Nephron progenitor cell (in vitro differentiated cells): ENCODE results near the gene PCYT2.
A peak's percentile ranks its signal among the peaks of the same experiment; 100 is the strongest.

Experiments used
- DNase-seq: peaks from one replicate; pipeline ENCODE4 v3.0.0; 2021
- H3K27ac Mint-ChIP-seq: 2 replicates; pipeline ENCODE4 v1.8.0; 2021; ENCODE audit warnings: mild to moderate bottlenecking, moderate library complexity, mixed read lengths
- H3K27me3 Mint-ChIP-seq: 2 replicates; pipeline ENCODE4 v1.8.0; 2021; ENCODE audit warnings: mild to moderate bottlenecking, low read depth, mixed read lengths; ENCODE audit not compliant: poor library complexity
- H3K36me3 Mint-ChIP-seq: 2 replicates; pipeline ENCODE4 v1.8.0; 2021; ENCODE audit warnings: low read depth, mixed read lengths
- H3K4me1 Mint-ChIP-seq: 2 replicates; pipeline ENCODE4 v1.8.0; 2021; ENCODE audit warnings: mixed read lengths
- H3K4me3 Mint-ChIP-seq: 2 replicates; pipeline ENCODE4 v1.8.0; 2021; ENCODE audit warnings: mild to moderate bottlenecking, moderate library complexity, mixed read lengths
- H3K9me3 Mint-ChIP-seq: 2 replicates; pipeline ENCODE4 v1.8.0; 2021; ENCODE audit warnings: mild to moderate bottlenecking, moderate library complexity, mixed read lengths
- CTCF ChIP-seq: fragments of 200-600 bp; sonication (generic); IDR thresholded peaks from 2 replicates; pipeline ENCODE4 v1.5.0; 2021; ENCODE audit warnings: antibody characterized with exemption

The PCYT2 gene

GRCh38 chr17:81952792-81953228 lies 41.6 kb upstream of the PCYT2 start:
- Mint-ChIP-seq H3K9me3 (no peaks in the 10 kb centered on the region), H3K4me1 (peaks cover 10% of the 10 kb centered on the region), H3K27ac (no peak overlapping the region), H3K4me3 (no peak overlapping the region), H3K27me3 (no peaks in the 10 kb centered on the region), H3K36me3 (no peaks in the 10 kb centered on the region)
- DNase-seq, result no peak
- TF ChIP-seq CTCF, result no peak

DNA sequence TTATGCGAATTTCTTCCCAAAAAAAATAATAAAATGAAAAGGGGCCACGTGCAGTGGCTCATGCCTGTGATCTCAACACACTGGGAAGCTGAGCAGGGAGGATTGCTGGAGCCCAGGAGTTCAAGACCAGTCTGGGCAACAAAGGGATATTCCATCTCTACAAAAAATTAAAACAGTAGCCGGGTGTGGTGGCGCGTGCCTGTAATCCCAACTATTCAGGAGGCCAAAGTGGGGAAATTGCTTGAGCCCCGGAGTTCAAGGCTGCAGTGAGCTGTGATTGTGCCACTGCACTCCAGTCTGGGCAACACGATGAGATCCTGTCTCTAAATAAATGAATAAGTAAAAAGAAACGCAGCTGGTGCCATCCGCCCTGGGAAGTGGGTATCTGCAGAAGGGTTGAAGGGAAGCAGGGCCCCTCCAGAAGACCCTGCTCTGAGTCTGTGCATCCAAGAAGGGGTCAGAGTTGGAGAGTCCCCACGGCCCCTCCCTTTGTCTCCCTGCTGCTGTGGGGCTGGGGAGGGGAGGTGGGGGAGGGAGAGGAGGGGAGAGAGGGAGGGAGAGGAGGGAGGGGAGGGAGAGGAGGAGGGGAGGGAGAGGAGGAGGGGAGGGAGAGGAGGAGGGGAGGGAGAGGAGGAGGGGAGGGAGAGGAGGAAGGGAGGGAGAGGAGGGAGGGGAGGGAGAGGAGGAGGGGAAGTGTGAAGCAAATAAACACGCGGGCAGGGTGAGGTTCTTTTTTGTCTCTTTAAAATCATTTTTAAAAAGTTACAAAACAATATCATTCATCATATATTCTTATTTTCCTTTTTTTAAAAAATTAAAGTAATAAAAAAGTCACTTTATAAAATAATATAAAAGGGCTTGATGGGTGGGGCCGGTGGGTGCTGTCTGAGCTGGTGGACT lies 40.8 kb upstream of the PCYT2 start:
- DNase-seq, result no peak
- no peaks in the 10 kb centered on the region for H3K27me3 Mint-ChIP-seq
- H3K4me3 Mint-ChIP-seq, result no peak overlapping the region
- H3K27ac Mint-ChIP-seq, result peak overlapping the region; percentile 75
- TF ChIP-seq CTCF, result no peak
- H3K36me3 Mint-ChIP-seq, result no peaks in the 10 kb centered on the region
- no peaks in the 10 kb centered on the region for H3K9me3 Mint-ChIP-seq
- peaks cover 5% of the 10 kb centered on the region for H3K4me1 Mint-ChIP-seq

- Mint-ChIP-seq H3K27me3 (peaks cover 1% of the 10 kb centered on the region), H3K4me1 (no peaks in the 10 kb centered on the region), H3K4me3 (no peak overlapping the region), H3K27ac (no peak overlapping the region), H3K9me3 (no peaks in the 10 kb centered on the region), H3K36me3 (no peaks in the 10 kb centered on the region)
- no peak for TF ChIP-seq CTCF
- no peak for DNase-seq
Measured at GRCh38 chr17:81950501-81950900, 39.3 kb upstream of the PCYT2 start.

GRCh38 chr17:81948635-81949378 lies 37.6 kb upstream of the PCYT2 start:
- no peak overlapping the region for H3K4me3 Mint-ChIP-seq
- TF ChIP-seq CTCF, result no peak
- H3K4me1 Mint-ChIP-seq, result peaks cover 9% of the 10 kb centered on the region
- DNase-seq, result no peak
- no peak overlapping the region for H3K27ac Mint-ChIP-seq
- H3K27me3 Mint-ChIP-seq, result peaks cover 3% of the 10 kb centered on the region
- H3K36me3 Mint-ChIP-seq, result no peaks in the 10 kb centered on the region
- H3K9me3 Mint-ChIP-seq, result no peaks in the 10 kb centered on the region

DNA sequence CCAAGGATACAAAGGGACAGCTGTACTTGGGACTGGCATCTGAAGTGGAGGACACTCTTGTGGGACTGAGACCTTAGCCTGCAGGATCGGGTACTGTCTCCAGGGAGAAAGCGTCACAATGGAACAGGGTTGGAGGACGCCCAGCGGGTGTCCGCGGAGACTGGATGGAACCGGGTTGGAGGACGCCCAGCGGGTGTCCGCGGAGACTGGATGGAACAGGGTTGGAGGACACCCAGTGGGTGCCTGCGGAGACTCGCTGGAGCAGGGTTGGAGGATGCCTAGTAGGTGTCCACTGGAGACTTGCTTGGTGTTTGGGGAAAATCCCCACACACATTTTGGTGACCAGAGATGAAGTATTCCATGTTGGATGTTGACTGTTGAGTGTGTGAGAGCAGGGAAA lies 36.0 kb upstream of the PCYT2 start, which contains the start of gene MYADML2:
TSS of gene MYADML2 (minus strand) at position 45 of the 400 bp plus-strand sequence. CDS start 5,492 bp downstream, outside the sequence.
- H3K27ac Mint-ChIP-seq, result no peak within 1 kb of the TSS
- H3K4me1 Mint-ChIP-seq, result peaks cover 17% of the 10 kb centered on the region

More for the DNA sequence above, 36.0 kb upstream of the PCYT2 start, which contains the start of gene MYADML2:
- Mint-ChIP-seq H3K36me3 (no peaks in the 10 kb centered on the region), H3K9me3 (no peaks in the 10 kb centered on the region), H3K27me3 (peaks cover 3% of the 10 kb centered on the region), H3K4me3 (no peak within 1 kb of the TSS)
- no peak for TF ChIP-seq CTCF
- DNase-seq, result no peak
